Bronchus fibroblast of lung (primary cell): ENCODE measurements around the gene KLHL40. TPM values are rescaled to one million over a fixed set of nuclear protein-coding genes. Genes with fewer than 3 reads are reported as not detected.

Experiments used
- total RNA-seq: library from RNA; depleted of rRNA; stranded (reverse); fragments of >200 nt; gene quantifications from 2 replicates; pipeline ENCODE4 v1.2.3, GENCODE V29; 2015

Gene KLHL40
- not detected in 2 replicates for total RNA-seq

GRCh38 chr3:42685363-42685881, at the start of gene KLHL40:
KLHL40 (plus strand) TSS chr3:42685537; CDS start chr3:42685619, 82 bp downstream.

GRCh38 chr3:42653560-42654330, 31.6 kb upstream of the KLHL40 start, which contains the start of gene ZBTB47:
ZBTB47 (plus strand) TSS chr3:42653697; CDS start chr3:42658356, 4,659 bp downstream.

GRCh38 chr3:42702066-42702951, 17.0 kb downstream of the KLHL40 start, which contains the start of gene HHATL:
HHATL (minus strand) TSS chr3:42702798; CDS start chr3:42700826, 1,972 bp downstream.

Other genes with a start within 250 kb of the KLHL40 start
- gene VIPR1, start 182.9 kb upstream of the KLHL40 start, total RNA-seq, result under 0.01 and 0.17 TPM in 2 replicates
- 62.1 and 76.2 TPM in 2 replicates for gene SEC22C, start 103.6 kb upstream of the KLHL40 start, total RNA-seq
- 23.3 and 29.4 TPM in 2 replicates for gene SS18L2, start 94.7 kb upstream of the KLHL40 start, total RNA-seq
- 11.7 and 12.3 TPM in 2 replicates for gene NKTR, start 84.9 kb upstream of the KLHL40 start, total RNA-seq
- 12.1 and 12.8 TPM in 2 replicates for gene ZBTB47, start 31.8 kb upstream of the KLHL40 start, total RNA-seq
- not detected in 2 replicates for gene HHATL, start 17.3 kb downstream of the KLHL40 start, total RNA-seq
- 1.2 and 2.7 TPM in 2 replicates for gene CCDC13, start 87.7 kb downstream of the KLHL40 start, total RNA-seq
- gene HIGD1A, start 119.0 kb downstream of the KLHL40 start, total RNA-seq, result 134 and 168 TPM in 2 replicates
- gene ACKR2, start 123.9 kb downstream of the KLHL40 start, total RNA-seq, result under 0.01 and 0.50 TPM in 2 replicates
- not detected in 2 replicates for gene CYP8B1, start 190.3 kb downstream of the KLHL40 start, total RNA-seq
- gene ZNF662, start 220.6 kb downstream of the KLHL40 start, total RNA-seq, result 1.0 and 1.3 TPM in 2 replicates